Bronchial epithelial cell (primary cell): ENCODE data around the gene TRIP13. TPM values are rescaled to one million over a fixed set of nuclear protein-coding genes. Genes with fewer than 3 reads are reported as not detected.

Source experiments
- DNase-seq: peaks from one replicate; pipeline ENCODE4 v3.0.0-alpha.2; 2010; ENCODE audit warnings: low read depth
- FAIRE-seq: peaks from 2 replicates; lab custom pipeline; 2011; peaks lifted over from hg19 to GRCh38; lab: Jason Lieb, UNC
- H3K27me3 ChIP-seq: 2 replicates; pipeline ENCODE4 v1.5.1; 2011; ENCODE audit warnings: low read length; ENCODE audit not compliant: control insufficient read depth, insufficient read depth
- H3K36me3 ChIP-seq: 2 replicates; pipeline ENCODE4 v1.5.1; 2011; ENCODE audit warnings: low read length; ENCODE audit not compliant: control insufficient read depth, insufficient read depth
- H3K4me3 ChIP-seq: 2 replicates; pipeline ENCODE4 v1.5.1; 2011; ENCODE audit warnings: mild to moderate bottlenecking, low read depth, low read length, control low read depth
- CTCF ChIP-seq: IDR thresholded peaks from 2 replicates; pipeline ENCODE4 v1.5.1; 2011; ENCODE audit warnings: mild to moderate bottlenecking, moderate library complexity, low read length, control low read depth, inconsistent platforms; ENCODE audit not compliant: insufficient read depth, severe bottlenecking
- total RNA-seq: library from RNA; depleted of rRNA; stranded (reverse); fragments of >200 nt; gene quantifications from 2 replicates; pipeline ENCODE4 v1.2.1, GENCODE V29; 2014

Gene TRIP13
- total RNA-seq, 1 donor from 2014 or later: 1.8 TPM

GRCh38 chr5:962386-962785, 69.7 kb downstream of the TRIP13 start:
- Histone ChIP-seq H3K36me3 (no peaks in the 10 kb centered on the region), H3K4me3 (no peak overlapping the region), H3K27me3 (peaks cover under 1% of the 10 kb centered on the region)
- no peak for FAIRE-seq
- no peak for DNase-seq
- no peak for TF ChIP-seq CTCF

- H3K27me3 ChIP-seq: no peaks in the 10 kb centered on the region
- no peak overlapping the region for H3K4me3 ChIP-seq
- H3K36me3 ChIP-seq: no peaks in the 10 kb centered on the region
- TF ChIP-seq CTCF: no peak
- DNase-seq (no peak), FAIRE-seq (no peak)
Measured at GRCh38 chr5:962801-963200, 70.1 kb downstream of the TRIP13 start.

- Histone ChIP-seq H3K4me3 (no peak overlapping the region), H3K27me3 (no peaks in the 10 kb centered on the region), H3K36me3 (no peaks in the 10 kb centered on the region)
- FAIRE-seq (no peak), DNase-seq (no peak)
- no peak for TF ChIP-seq CTCF
Measured at GRCh38 chr5:963310-963672, 70.6 kb downstream of the TRIP13 start.

- DNase-seq (no peak), FAIRE-seq (no peak)
- Histone ChIP-seq H3K27me3 (no peaks in the 10 kb centered on the region), H3K4me3 (no peak overlapping the region), H3K36me3 (no peaks in the 10 kb centered on the region)
- no peak for TF ChIP-seq CTCF
Measured at GRCh38 chr5:963673-964531, 71.2 kb downstream of the TRIP13 start.

GRCh38 chr5:964821-965220, 72.1 kb downstream of the TRIP13 start:
- FAIRE-seq (no peak), DNase-seq (no peak)
- Histone ChIP-seq H3K36me3 (no peaks in the 10 kb centered on the region), H3K27me3 (no peaks in the 10 kb centered on the region), H3K4me3 (no peak overlapping the region)
- no peak for TF ChIP-seq CTCF
